GM18505 (cell line): ENCODE results near the gene COL18A1.

Experiments
- ATAC-seq: cut with Tn5 transposase; IDR thresholded peaks from one replicate; pipeline ENCODE4 v1.9.1; 2021; ENCODE audit not compliant: unreplicated experiment
- POLR2A ChIP-seq: IDR thresholded peaks from 4 replicates; pipeline ENCODE4 v1.6.1; 2011; ENCODE audit warnings: borderline replicate concordance; ENCODE audit not compliant: insufficient read depth, insufficient read length; ENCODE audit errors: extremely low read depth

COL18A1 gene

DNA sequence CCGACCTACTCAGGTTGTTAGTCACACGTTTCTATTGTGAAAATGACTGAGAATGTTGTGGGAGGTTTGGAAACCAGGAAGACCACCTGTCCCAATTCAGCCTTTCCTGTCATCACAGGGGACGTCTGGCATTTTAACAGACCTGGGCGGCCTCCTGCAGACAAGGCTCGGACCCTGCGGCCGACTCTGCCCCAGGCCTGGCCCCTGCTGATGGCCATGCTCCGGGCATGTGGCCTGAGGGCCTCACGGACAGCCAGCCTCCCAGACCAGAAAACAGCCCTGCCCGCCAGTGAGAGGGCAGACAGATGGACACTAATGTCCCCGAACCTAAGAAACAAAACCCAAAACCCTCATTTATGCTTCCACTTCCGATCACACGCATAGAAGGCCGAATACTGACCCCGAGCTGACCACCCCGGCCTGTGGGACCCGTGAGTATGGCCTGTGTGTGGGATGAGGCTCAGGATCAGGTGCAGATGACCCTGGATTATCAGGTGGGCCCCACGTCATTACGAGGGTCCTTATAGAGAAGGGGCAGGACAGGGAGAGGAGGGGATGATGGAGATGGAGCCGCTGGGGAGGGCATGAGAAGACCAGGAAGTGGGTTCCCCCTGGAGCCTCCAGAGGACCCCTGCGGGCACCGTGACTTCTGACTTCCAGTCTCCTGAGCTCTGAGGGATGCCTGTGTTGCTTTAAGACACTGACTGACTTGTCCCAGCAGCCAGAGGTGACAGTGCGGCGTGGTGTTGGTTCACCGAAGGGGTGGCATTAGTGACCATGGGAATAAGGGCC, 9.6 kb downstream of the COL18A1 start:
- TF ChIP-seq POLR2A = no peak
- no peak for ATAC-seq

DNA sequence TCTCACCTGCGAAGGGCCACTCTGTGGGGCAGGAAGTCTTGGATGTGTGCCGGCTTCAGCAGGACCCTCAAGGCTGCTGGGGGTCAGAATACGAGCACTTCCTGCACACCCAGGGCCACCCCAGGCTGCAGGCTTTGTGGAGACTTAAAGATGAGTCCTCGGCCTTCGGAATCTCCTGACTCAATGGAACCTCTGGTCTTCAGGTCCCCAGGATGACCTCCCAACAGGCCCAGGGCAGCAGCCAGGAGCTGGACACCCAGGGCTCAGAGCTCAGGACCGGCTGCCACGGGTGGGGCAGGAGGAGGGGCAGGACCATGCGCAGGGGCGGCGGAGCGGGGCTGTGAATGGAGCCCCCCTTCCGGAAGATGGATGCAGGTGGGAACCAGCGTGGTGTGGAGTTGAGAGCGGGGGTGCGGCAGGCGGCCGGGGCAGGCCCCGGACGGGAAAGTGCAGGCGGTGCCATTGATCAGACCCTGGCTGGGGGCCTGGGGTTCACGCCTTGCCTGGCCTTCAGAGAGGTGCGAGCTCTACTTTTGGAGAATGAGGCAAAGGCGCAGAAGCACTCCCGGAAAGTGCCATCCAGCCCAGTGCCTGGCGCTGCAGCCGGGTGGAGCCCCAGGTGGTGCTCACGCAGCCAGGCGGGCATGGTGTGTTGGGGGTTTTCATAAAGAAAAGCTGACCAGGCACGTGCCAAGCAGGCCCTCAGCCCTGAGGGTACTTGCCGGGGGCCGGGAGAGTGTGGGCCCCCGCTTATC, 10.4 kb downstream of the COL18A1 start:
- no peak for ATAC-seq

DNA sequence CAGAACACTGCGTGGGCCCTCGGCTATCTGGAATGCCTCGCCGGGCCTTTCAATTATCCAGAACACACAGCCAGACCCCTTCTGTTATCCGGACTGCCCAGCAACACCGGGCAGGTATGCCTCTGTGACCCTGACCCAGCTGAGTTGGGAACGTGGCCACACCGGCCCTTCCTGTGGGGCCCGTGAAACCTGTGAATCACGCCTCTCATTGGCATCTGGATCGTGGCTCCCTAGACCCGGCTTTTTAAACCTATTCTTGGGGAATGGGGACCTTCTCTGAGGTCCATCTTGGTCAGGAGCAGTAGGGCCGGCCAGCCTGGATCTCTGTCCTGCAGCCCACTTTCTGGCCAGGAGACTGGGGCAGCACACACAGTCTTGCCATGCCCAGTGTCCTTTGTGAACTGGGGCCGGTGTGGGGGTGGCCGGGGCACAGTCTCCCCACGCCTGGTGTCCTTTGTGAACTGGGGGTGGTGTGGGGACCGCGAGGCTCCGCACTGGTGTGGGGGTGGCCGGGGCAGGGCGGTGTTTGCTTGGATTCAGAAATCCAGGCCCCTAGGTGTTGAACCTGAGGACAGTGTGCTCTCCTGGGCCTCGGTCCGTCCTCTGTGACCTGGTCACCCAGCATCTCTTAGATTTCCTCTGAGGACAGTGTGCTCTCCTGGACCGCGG, 11.1 kb downstream of the COL18A1 start:
- no peak for TF ChIP-seq POLR2A
- no peak for ATAC-seq

More for the DNA sequence above, 10.4 kb downstream of the COL18A1 start:
- TF ChIP-seq POLR2A = no peak

DNA sequence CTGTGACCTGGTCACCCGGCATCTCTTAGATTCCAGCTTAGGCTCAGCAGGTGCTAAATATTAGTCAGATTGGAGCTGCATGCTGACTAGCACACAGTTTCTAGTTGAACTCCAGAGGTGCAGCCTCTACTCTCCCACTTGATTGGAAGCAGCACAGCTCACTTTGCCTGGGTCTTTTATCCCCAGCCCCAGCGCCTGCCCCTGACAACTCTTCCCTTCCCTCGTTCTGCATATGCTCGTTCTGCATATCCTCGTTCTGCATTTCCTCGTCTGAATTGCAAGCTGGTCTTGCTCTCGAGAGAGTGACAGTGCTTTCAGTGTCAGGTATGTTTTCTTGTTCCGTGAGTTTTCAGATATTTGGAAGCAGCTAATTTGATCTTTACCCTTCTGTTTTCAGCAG, 11.7 kb downstream of the COL18A1 start:
- no peak for ATAC-seq
- TF ChIP-seq POLR2A = no peak

DNA sequence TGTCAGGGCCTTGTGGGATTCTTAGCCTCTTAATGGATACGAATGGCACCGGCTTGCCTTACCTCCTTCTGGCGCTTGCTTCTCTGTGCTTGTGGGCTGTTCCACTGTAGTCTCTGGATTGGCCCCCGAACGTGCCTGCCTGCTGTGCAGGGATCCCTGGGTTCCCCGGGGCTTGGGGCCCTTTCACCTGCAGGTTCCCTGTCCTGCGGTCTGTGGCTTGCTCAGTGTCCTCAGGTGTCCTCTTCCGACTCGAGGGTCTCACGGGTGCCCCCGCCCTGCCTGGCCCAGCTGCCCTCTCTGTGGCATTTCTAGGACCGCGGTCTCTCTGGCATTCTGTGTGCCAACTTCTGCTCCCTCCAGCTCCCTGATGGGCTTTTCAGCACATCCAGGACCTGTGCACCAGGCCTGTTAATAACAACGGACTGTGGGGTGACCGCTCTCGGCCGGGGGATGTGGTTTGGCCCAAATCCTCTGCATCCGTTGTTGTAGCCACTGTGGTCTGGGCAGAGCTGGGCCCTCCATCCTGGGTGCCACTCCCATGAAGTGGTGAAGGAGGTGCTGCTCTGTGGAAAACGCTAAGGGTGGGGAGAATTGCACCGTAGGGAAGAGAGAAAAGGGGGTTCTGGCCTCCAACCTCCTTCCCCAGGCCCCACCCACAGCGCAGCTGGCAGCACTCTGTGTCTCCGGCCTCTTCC, 12.4 kb downstream of the COL18A1 start:
- TF ChIP-seq POLR2A = no peak
- ATAC-seq = no peak

DNA sequence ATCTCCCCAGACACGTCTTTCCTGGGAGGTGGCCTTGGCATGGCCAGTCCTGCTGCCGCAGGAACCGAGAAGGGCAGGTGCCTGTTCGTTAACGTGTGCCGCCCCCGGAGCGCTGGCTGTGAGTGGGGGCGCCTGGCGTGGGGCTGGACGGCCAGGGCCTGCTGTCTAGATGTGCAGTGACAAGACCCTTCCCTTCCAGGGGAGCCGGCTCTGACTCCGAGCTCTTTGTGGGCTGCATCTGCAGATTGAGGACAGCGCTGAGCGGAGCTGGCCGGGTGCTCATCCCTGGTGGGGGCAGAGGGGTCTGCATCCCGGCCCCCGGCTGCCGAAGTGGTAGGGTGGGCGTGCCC, 13.0 kb downstream of the COL18A1 start:
- no peak for ATAC-seq
- no peak for TF ChIP-seq POLR2A

DNA sequence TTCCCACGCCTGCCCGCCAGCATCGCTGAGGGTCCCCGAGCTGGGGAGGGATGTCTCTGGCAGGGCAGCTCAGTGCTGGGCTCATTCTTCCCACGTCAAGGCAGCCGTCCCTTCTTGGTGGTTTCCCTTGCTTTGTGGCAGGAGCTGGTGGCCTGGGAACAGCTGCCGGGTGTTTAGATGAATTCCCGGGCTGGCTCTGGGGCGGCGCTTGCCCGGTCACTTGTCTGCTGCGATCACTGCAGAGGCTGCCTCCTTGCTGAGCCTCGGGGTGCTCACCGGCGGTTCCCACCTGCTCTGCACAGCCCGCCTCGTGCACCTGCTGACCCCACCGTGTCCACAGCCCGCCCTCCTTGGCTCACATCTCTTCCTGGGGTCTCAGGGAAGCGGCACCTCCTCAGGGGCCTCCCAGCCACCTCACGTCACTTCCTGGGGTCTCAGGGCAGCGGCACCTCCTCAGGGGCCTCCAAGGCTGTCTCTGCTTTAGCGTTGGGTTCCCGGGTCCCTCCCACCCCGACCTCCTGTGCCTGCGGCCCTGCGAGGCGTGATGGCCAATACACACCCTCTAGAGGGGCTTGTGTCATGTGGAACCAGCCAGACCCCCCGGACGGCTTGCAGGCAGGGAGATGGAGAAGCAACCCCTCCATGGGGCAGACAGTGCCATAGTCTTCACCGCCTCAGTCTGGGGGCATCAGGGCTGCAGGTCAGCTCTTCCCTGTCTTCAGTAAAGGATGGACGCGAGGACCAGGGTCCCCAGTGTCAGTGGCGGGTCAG, 13.5 kb downstream of the COL18A1 start:
- no peak for ATAC-seq
- no peak for TF ChIP-seq POLR2A

DNA sequence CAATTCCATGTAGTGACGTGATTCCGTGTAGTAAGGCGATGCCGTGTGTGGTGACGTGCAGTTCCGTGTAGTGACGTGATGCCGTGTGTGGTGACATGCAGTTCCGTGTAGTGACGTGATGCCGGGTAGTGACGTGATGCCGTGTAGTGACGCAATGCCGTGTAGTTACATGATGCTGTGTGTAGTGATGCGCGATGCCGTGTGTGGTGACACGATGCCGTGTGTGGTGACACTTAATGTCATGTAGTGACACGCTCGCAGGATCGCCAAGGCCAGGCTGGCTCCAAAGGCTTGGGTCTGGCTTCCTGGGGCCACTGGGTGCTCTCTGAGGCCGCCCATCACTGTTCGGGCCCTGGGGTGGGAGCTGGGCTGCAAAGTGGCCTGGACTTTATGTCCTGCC, 14.2 kb downstream of the COL18A1 start:
- no peak for TF ChIP-seq POLR2A
- no peak for ATAC-seq

DNA sequence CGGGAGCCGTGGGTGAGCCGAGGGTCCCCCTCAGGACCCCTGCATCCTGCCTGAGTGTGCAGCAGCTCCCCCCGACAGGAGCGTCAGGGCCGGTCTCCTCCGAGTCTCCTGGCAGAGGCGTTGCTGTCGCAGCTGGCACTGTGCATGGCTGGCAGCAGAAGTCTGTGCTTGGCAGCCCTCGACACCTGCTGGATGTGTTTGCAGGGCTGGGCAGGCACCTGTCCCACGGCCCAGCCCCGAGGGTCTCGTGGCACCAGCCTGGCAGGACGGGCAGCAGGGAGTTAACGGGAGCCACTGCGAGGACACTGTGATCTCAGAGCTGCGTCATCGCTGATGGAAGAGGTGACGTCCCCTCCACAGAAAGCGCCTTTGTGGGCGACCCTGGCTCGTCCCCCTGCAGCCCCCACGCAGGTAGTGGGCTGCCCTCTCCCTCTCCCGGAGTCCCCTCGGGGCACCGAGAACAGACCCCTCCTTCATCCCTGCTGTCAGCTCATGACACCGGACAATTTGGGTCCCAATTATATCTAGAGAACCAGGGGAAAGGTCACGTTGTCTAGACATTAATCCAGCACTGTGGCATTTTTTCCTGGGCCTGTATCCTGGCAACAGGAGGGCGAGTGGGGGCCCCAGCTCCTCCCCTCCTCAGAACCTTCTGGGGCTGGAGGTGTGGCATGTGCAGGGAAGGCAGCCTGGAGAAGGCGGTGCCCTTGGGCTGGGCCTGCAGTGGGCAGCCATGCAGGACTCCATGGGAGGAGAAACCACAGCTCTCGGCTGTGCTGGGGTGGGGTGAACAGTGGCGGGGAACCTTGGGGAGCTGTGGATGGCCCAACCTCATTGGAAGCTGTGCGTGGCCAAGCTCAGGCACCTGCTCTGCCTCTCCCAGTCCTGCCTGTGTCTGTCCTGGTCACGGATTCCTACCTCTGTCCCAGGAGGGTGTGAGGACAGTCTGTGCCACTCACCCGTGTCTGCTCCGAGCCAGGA, 15.4 kb downstream of the COL18A1 start:
- ATAC-seq = no peak
- no peak for TF ChIP-seq POLR2A

DNA sequence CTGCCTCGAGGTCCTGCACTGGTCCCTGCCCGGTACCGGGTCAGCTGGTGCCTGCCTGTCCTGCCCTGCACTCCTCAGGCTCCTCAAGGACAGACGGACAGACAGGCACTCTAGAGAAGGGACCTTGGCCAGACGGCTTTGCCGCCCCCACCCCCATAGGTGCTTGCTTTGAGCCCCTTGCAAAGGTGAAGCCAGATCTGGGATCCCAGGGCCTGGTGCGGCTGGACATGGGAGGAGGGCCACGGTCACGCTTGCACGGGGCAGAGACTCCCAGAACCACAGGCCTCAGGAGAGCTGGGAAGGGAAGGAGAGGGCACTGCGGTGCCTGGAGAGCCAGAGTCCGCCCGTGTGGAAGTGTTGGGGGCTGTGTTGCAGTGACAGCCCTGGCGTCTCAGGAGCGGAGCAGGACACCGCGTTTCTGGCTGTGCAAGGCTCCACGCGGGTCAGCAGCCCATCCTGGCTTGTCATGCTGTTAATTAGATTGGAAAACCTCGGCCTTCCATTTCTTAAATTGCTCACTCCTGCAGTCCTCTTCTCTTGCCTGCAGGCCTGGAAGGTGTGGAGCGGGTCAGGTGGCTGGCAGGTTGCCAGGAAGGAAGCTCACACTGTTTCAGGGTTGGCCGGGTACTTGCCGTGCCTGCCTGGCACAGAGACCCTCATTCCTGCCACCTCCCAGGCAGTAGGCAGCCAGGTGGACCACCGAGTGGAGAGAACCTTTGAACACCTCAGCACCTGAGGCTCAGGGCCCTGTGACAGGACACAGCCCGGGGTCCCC, 16.3 kb downstream of the COL18A1 start:
- ATAC-seq = no peak
- no peak for TF ChIP-seq POLR2A
